Kidney (tissue), 14 donors: Measurements from ENCODE around the gene HDAC6. TPM values are rescaled to one million over a fixed set of nuclear protein-coding genes. Genes with fewer than 3 reads are reported as not detected.

Experiments
- DNase-seq, 5 donors: peaks; one replicate each; pipeline ENCODE4 v3.0.0-alpha.2; 2013 to 2020
- FAIRE-seq: peaks from 2 replicates; lab custom pipeline; 2012; peaks lifted over from hg19 to GRCh38; lab: Jason Lieb, UNC
- H3K27ac ChIP-seq, 2 donors: one replicate each; pipeline ENCODE4 v1.7.0; 2013; ENCODE audit warnings: low read depth in 2 of 2, low read length in 2 of 2, inconsistent platforms in 1 of 2
- H3K27me3 ChIP-seq: one replicate; pipeline ENCODE4 v1.7.1; 2013; ENCODE audit warnings: low read length, inconsistent platforms; ENCODE audit not compliant: control insufficient read depth, insufficient read depth
- H3K36me3 ChIP-seq, 3 donors: one replicate each; pipeline versions ENCODE4 v1.7.0 to v1.7.1; 2013; ENCODE audit warnings: low read length in 3 of 3, control low read depth in 1 of 3, inconsistent platforms in 1 of 3; ENCODE audit not compliant: insufficient read depth in 3 of 3, control insufficient read depth in 2 of 3
- H3K4me1 ChIP-seq, 3 donors: one replicate each; pipeline versions ENCODE4 v1.7.0 to v1.7.1; 2013; ENCODE audit warnings: low read length in 3 of 3, inconsistent platforms in 1 of 3, low read depth in 1 of 3; ENCODE audit not compliant: control insufficient read depth in 2 of 3, insufficient read depth in 2 of 3
- H3K4me3 ChIP-seq, 3 donors: one replicate each; pipeline versions ENCODE4 v1.7.0 to v1.8.1; 2013; ENCODE audit warnings: low read length in 3 of 3, control low read depth in 1 of 3, inconsistent platforms in 1 of 3
- H3K9ac ChIP-seq, 3 donors: one replicate each; pipeline versions ENCODE4 v1.7.0 to v1.7.1; 2013; ENCODE audit warnings: low read length in 3 of 3, control low read depth in 1 of 3, inconsistent platforms in 1 of 3
- H3K9me3 ChIP-seq, 3 donors: one replicate each; pipeline versions ENCODE4 v1.7.0 to v1.7.1; 2013; ENCODE audit warnings: low read length in 3 of 3, control low read depth in 1 of 3, inconsistent platforms in 1 of 3; ENCODE audit not compliant: control insufficient read depth in 2 of 3, insufficient read depth in 1 of 3
- CTCF ChIP-seq: IDR thresholded peaks from 3 replicates; pipeline ENCODE4 v1.5.1; 2012; ENCODE audit warnings: mild to moderate bottlenecking, moderate library complexity, borderline replicate concordance; ENCODE audit not compliant: insufficient read depth; ENCODE audit errors: extremely low read depth
- intact Hi-C: fragments of 100-400 bp; cut with DNase I; formaldehyde crosslinking; loops from one replicate; pipeline ENCODE4 v1.11.1; 2022
- polyA plus RNA-seq: library from polyadenylated mRNA; stranded (reverse); fragments of 350-450 nt; fragmentation: Illumina TruSeq; extraction: RNeasy Lipid Tissue Mini Kit (QIAGEN cat#74804); gene quantifications from one replicate; pipeline ENCODE4 v1.2.3, GENCODE V29; 2014; ENCODE audit warnings: low read depth, low replicate concordance; ENCODE audit not compliant: insufficient read depth
- total RNA-seq: library from RNA; stranded (reverse); fragmentation: NEBNext Ultra II Directional; extraction: Animal tissue kit (Norgen Biotek cat#: 25700); gene quantifications from one replicate; pipeline ENCODE4 v1.2.1, GENCODE V29; 2021
- donor health status: control.
- donor health status: control.
- donor health status: control.
- donor health status: control.
- donor health status: control.
- donor health status: DM: yes; HTN: yes; CAD: no.
- donor health status: Normal renal cell carcinoma (clear cell type).

The HDAC6 gene
- total and polyA plus RNA-seq, 2 donors from 2014 or later = 96.9 to 123 TPM

- no peak for DNase-seq
Observed at GRCh38 chrX:48823053-48823452, 21.2 kb downstream of the HDAC6 start.

GRCh38 chrX:48824066-48824465 is 22.2 kb downstream of the HDAC6 start:
- no peak for DNase-seq
- intact Hi-C loops = no loop called here

More at GRCh38 chrX:48823053-48823452, 21.2 kb downstream of the HDAC6 start:
- intact Hi-C loops = no loop called here
- Histone ChIP-seq H3K4me3 (no peak overlapping the region), H3K9ac (no peak overlapping the region), H3K27ac (no peak overlapping the region), H3K4me1 (no peaks in the 10 kb centered on the region), H3K27me3 (no peaks in the 10 kb centered on the region), H3K9me3 (no peaks in the 10 kb centered on the region), H3K36me3 (peaks cover 0 to 20% (median 15%) of the 10 kb centered on the region in 3 donors)
- TF ChIP-seq CTCF = no peak
- no peak for FAIRE-seq

GRCh38 chrX:48826135-48826875 is 24.4 kb downstream of the HDAC6 start, which contains the start of gene ERAS:
Gene ERAS, plus strand, starts transcription at chrX:48826513. Its CDS starts 2,611 bp downstream, at chrX:48829124.
- H3K9ac ChIP-seq = no peak within 1 kb of the TSS
- H3K4me1 ChIP-seq = no peaks in the 10 kb centered on the region
- DNase-seq (no peak), FAIRE-seq (no peak)
- H3K4me3 ChIP-seq = no peak within 1 kb of the TSS
- H3K36me3 ChIP-seq = peaks cover 0 to 15% (median 9%) of the 10 kb centered on the region in 3 donors
- intact Hi-C loops = no loop called here
- no peaks in the 10 kb centered on the region for H3K9me3 ChIP-seq
- H3K27me3 ChIP-seq = no peaks in the 10 kb centered on the region
- no peak within 1 kb of the TSS for H3K27ac ChIP-seq
- no peak for TF ChIP-seq CTCF

More at GRCh38 chrX:48824066-48824465, 22.2 kb downstream of the HDAC6 start:
- H3K9ac ChIP-seq = no peak overlapping the region
- peaks cover 0 to 15% (median 13%) of the 10 kb centered on the region in 3 donors for H3K36me3 ChIP-seq
- H3K27me3 ChIP-seq = no peaks in the 10 kb centered on the region
- TF ChIP-seq CTCF = no peak
- H3K4me1 ChIP-seq = no peaks in the 10 kb centered on the region
- H3K27ac ChIP-seq = no peak overlapping the region
- FAIRE-seq = no peak
- no peaks in the 10 kb centered on the region for H3K9me3 ChIP-seq
- no peak overlapping the region for H3K4me3 ChIP-seq
